ENCODE results near the gene WDR1.

WDR1 gene, protein sequence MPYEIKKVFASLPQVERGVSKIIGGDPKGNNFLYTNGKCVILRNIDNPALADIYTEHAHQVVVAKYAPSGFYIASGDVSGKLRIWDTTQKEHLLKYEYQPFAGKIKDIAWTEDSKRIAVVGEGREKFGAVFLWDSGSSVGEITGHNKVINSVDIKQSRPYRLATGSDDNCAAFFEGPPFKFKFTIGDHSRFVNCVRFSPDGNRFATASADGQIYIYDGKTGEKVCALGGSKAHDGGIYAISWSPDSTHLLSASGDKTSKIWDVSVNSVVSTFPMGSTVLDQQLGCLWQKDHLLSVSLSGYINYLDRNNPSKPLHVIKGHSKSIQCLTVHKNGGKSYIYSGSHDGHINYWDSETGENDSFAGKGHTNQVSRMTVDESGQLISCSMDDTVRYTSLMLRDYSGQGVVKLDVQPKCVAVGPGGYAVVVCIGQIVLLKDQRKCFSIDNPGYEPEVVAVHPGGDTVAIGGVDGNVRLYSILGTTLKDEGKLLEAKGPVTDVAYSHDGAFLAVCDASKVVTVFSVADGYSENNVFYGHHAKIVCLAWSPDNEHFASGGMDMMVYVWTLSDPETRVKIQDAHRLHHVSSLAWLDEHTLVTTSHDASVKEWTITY

GRCh38 chr4:10116569-10117358 is at the start of gene WDR1:
WDR1 (minus strand) TSS chr4:10116799; CDS start chr4:10116666, 133 bp downstream.
- DNase-seq (ENCODE audit: low read depth): peak; percentile 97

- DNase-seq (ENCODE audit: low read depth): no peak
Measured at GRCh38 chr4:10164877-10165283, 48.3 kb upstream of the WDR1 start.

DNA sequence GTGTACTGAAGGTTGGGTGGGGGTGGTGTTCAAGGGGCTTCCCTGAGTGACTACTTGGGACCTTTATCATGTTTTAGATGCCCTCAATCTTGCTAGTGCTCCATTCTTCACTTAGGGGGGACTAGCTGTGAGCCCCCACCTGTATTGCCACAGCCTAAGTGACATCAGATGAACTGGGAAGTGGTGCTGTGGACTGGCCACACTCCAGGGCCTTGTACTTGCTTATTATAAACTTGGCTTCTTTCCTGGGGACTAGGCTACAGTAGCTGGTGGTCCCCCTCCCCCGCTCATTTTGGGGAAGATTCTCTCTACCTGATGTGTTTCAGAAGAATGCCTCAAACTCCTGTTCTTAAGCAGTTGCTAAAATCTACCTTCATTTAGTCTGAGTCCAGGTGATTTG is 46.7 kb upstream of the WDR1 start:
- DNase-seq (ENCODE audit: low read depth): no peak

GRCh38 chr4:10162341-10163000 is 45.9 kb upstream of the WDR1 start:
- no peak for DNase-seq (ENCODE audit: low read depth)

GRCh38 chr4:10161840-10162239 is 45.2 kb upstream of the WDR1 start:
- DNase-seq (ENCODE audit: low read depth): no peak

GRCh38 chr4:10161146-10161545 is 44.5 kb upstream of the WDR1 start:
- DNase-seq (ENCODE audit: low read depth): no peak

- no peak for DNase-seq (ENCODE audit: low read depth)
Measured at GRCh38 chr4:10160281-10160856, 43.8 kb upstream of the WDR1 start.

- no peak for DNase-seq (ENCODE audit: low read depth)
Measured at GRCh38 chr4:10159671-10160070, 43.1 kb upstream of the WDR1 start.

GRCh38 chr4:10158333-10158942 is 41.8 kb upstream of the WDR1 start:
- no peak for DNase-seq (ENCODE audit: low read depth)

- DNase-seq (ENCODE audit: low read depth): no peak
Measured at GRCh38 chr4:10157478-10158332, 41.1 kb upstream of the WDR1 start.

- DNase-seq (ENCODE audit: low read depth): no peak
Measured at GRCh38 chr4:10154241-10154640, 37.6 kb upstream of the WDR1 start.

DNA sequence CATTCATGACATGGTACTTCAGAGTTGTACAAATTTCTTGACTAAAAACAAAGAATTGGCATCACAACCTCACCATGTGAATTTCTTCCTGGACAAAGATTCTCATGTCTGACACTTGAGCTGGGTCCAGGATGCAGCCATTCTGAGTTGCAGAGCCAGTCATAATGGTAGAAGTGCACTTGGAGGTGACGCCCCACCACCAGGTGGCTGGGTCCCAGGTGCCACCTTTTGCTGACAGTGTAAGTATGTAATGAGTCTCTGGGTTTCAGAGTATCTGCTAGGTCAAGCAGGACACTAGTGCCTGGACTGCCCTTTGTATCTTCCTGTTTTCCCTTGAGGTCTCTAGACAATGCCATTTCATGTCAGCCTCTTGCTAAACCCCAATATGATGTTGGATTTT is 36.6 kb upstream of the WDR1 start:
- no peak for DNase-seq (ENCODE audit: low read depth)

GRCh38 chr4:10151182-10151581 is 34.6 kb upstream of the WDR1 start:
- no peak for DNase-seq (ENCODE audit: low read depth)

DNA sequence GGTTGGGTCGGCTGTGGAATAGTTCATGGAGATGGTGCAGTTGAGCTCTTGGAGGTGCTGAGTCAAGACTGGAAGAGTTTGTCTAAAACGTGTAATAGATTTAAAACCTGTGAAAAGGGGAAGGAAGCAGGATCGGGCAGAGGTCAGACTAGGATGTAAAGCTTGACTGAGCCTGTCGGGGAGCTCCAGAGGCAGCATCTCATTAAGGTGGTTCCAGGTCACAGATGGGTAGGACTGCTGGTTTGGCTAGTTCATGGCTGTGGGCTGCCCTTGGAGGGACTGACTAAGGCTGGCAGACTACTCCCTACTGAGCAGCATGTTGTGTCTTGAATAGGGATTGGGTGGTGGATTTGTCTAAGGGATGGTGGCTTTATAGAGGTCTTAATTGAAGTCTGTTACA is 28.4 kb upstream of the WDR1 start:
- DNase-seq (ENCODE audit: low read depth): no peak

DNA sequence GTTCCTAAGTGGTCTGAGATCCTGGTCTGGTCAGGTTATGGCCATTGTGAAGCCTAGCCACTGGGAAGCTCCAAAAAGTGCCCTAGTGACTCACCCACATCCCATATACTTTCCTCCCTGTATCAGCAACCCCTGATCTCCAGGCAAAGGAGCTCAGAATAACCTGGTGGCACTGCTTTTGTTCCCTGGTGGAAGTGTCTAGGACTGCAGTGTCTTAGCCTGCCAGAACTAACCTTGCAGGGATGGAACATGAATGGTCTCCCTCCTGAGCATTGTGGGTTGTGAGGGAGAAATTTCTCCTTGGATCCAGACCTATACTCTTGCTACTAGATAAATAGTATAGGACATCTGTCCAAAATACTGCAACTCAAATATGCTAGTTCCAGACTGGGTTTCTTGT is 27.9 kb upstream of the WDR1 start:
- no peak for DNase-seq (ENCODE audit: low read depth)

- no peak for DNase-seq (ENCODE audit: low read depth)
Measured at GRCh38 chr4:10143171-10143570, 26.6 kb upstream of the WDR1 start.

DNA sequence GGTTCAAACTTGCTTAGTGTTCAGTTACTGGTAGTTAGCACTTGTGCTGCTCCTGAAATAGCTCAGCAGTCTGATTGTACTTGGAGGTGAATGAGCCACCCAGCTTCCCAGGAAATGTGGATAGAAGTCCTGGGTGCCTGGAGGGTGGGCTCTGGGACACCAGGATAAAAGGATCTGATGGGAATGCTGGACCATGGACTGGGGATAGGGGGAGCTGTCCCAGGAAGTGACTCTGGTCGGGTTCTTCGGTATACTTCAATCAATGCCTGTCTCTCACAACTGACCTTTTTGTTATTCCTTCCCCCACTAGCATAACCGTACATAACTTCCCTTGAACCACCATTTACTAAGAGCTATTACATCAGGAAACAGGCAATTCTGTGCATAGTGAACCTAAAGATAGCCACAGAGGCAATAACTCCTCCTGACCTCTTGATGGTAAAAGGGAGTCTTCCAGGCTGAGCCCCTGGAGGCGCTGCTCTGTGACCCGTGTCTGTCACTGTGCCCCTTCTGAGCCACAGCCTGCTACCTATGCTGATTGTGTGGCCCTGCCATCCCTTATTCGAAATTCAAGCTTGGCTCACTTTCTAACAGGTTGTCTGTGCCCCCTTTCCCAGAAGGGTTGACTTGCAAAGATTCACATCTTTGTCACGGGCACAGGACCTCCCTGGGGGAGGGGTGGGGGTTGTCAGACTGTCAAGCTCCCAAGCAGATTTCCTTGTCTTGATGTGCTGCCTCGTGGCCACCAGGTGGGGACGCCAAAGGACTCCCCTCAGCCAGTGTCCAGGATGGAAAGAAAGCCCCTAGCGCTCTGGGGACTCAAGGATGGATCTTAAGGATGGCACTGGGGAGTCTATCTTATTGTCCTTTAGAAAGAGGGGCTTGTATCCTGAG is 24.5 kb upstream of the WDR1 start:
- DNase-seq (ENCODE audit: low read depth): no peak

- DNase-seq (ENCODE audit: low read depth): no peak
Measured at GRCh38 chr4:10139518-10139917, 22.9 kb upstream of the WDR1 start.

DNA sequence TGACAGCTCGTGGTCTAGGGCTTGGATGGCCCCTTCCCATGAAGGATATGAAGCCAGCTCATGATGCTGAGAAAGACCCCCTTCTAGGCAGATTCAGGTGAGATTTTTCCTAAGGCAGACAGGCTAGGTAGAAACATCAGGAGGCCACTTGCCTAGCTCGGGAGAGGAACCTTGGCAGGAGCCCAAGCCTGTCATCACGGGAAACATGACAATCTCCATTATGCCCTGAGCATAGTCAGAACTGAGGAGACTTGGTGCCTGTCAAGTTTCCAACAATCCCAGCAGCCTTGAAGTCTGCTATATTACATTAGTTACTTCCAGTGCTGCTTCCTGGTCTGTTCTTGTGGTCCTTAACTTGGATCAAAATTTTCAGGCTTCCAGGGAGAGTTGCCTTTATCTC is 18.7 kb upstream of the WDR1 start:
- no peak for DNase-seq (ENCODE audit: low read depth)

GRCh38 chr4:10134141-10134540 is 17.5 kb upstream of the WDR1 start:
- DNase-seq (ENCODE audit: low read depth): no peak

All from stimulated activated CD8-positive, alpha-beta memory T cell treated with anti-CD3 and anti-CD28 coated beads, Interleukin-15, amount 100 ng/mL, for 24 hours (primary cell).